Forelimb muscle (tissue), 1 donor: ENCODE measurements around the gene DUSP5. TPM values are rescaled to one million over a fixed set of nuclear protein-coding genes. Genes with fewer than 3 reads are reported as not detected.
"Not testable (repeated sequence)": the region's sequence is repeated elsewhere in the genome, so short reads cannot be mapped to it uniquely, and the experiment has no call there.

ENCODE experiments used
- DNase-seq: peaks from one replicate; pipeline ENCODE4 v3.0.0-alpha.2; 2013; ENCODE audit warnings: low read depth
- polyA plus RNA-seq: library from polyadenylated mRNA; unstranded; fragments of 120-200 nt; gene quantifications from one replicate; pipeline ENCODE4 v1.2.1, GENCODE V29; 2013; ENCODE audit not compliant: insufficient read length

Gene DUSP5
- polyA plus RNA-seq, 1 donor, result 2.5 TPM

GRCh38 chr10:110514848-110515247 lies 17.1 kb downstream of the DUSP5 start:
- no peak for DNase-seq

GRCh38 chr10:110516815-110517492 lies 19.2 kb downstream of the DUSP5 start:
- DNase-seq, result no peak

GRCh38 chr10:110522365-110522988 lies 24.8 kb downstream of the DUSP5 start:
- DNase-seq, result no peak

- no peak for DNase-seq
Measured at GRCh38 chr10:110523736-110524135, 26.0 kb downstream of the DUSP5 start.

GRCh38 chr10:110524179-110524858 lies 26.6 kb downstream of the DUSP5 start:
- DNase-seq, result no peak

- no peak for DNase-seq
Measured at GRCh38 chr10:110524859-110525232, 27.1 kb downstream of the DUSP5 start.

- DNase-seq, result no peak
Measured at GRCh38 chr10:110525349-110526260, 27.9 kb downstream of the DUSP5 start.

GRCh38 chr10:110527731-110528171 lies 30.0 kb downstream of the DUSP5 start:
- DNase-seq, result no peak

- DNase-seq, result no peak
Measured at GRCh38 chr10:110528224-110528996, 30.7 kb downstream of the DUSP5 start.

GRCh38 chr10:110528997-110529524 lies 31.4 kb downstream of the DUSP5 start:
- not testable (repeated sequence) for DNase-seq

GRCh38 chr10:110529596-110530011 lies 31.9 kb downstream of the DUSP5 start:
- DNase-seq, result no peak

- no peak for DNase-seq
Measured at GRCh38 chr10:110530131-110530831, 32.6 kb downstream of the DUSP5 start.

- no peak for DNase-seq
Measured at GRCh38 chr10:110531687-110532086, 34.0 kb downstream of the DUSP5 start.

- not testable (repeated sequence) for DNase-seq
Measured at GRCh38 chr10:110532628-110533027, 34.9 kb downstream of the DUSP5 start.

GRCh38 chr10:110533149-110533548 lies 35.4 kb downstream of the DUSP5 start:
- DNase-seq, result no peak

- no peak for DNase-seq
Measured at GRCh38 chr10:110534571-110534970, 36.9 kb downstream of the DUSP5 start.

GRCh38 chr10:110535958-110536891 lies 38.5 kb downstream of the DUSP5 start:
- no peak for DNase-seq

- no peak for DNase-seq
Measured at GRCh38 chr10:110539091-110539490, 41.4 kb downstream of the DUSP5 start.

- no peak for DNase-seq
Measured at GRCh38 chr10:110540031-110540430, 42.3 kb downstream of the DUSP5 start.
